H1 (cell line): ENCODE results near the gene DARS2. TPM values are rescaled to one million over a fixed set of nuclear protein-coding genes. Genes with fewer than 3 reads are reported as not detected.

Experiments used
- CTCF ChIA-PET: fragments of 300-600 bp; sonication (Branson Sonifier 250); formaldehyde crosslinking; loops from one replicate; lab custom pipeline; 2021; ENCODE audit not compliant: partially characterized antibody; lab: Charles Lee
- POLR2A ChIA-PET: fragments of 300-600 bp; sonication (Branson Sonifier 250); formaldehyde crosslinking; loops from one replicate; lab custom pipeline; 2021; ENCODE audit warnings: inconsistent platforms; ENCODE audit not compliant: partially characterized antibody; lab: Charles Lee
- DNase-seq, 2 experiments: peaks; one replicate each; pipeline versions ENCODE4 v3.0.0 to v3.0.0-alpha.2; 2010 to 2022; ENCODE audit warnings: low spot score in 2 of 2, low read depth in 1 of 2, mixed read lengths in 1 of 2
- FAIRE-seq: peaks from 2 replicates; lab custom pipeline; 2011; peaks lifted over from hg19 to GRCh38; lab: Jason Lieb, UNC
- H2AFZ ChIP-seq: 2 replicates; pipeline ENCODE4 v1.8.1; 2012; ENCODE audit warnings: low read length, inconsistent platforms
- H2AK5ac ChIP-seq: 2 replicates; pipeline ENCODE4 v1.6.1; 2013; ENCODE audit warnings: low read depth, low read length
- H2BK120ac ChIP-seq: replicated peaks from 2 replicates; pipeline ENCODE3; 2013; ENCODE audit warnings: low read depth, low read length, inconsistent platforms
- H2BK12ac ChIP-seq: 2 replicates; pipeline ENCODE4 v1.6.1; 2013; ENCODE audit warnings: low read depth, low read length
- H2BK15ac ChIP-seq: 2 replicates; pipeline ENCODE4 v1.6.1; 2013; ENCODE audit warnings: low read length
- H2BK20ac ChIP-seq: 2 replicates; pipeline ENCODE4 v1.6.1; 2013; ENCODE audit warnings: low read length
- H2BK5ac ChIP-seq: 2 replicates; pipeline ENCODE4 v1.6.1; 2013; ENCODE audit warnings: low read depth, low read length
- H3K14ac ChIP-seq: 2 replicates; pipeline ENCODE4 v1.6.1; 2013; ENCODE audit warnings: inconsistent platforms; ENCODE audit not compliant: insufficient read length
- H3K18ac ChIP-seq: 2 replicates; pipeline ENCODE4 v1.6.1; 2013; ENCODE audit warnings: low read length; ENCODE audit errors: extremely low read depth
- H3K23ac ChIP-seq: 2 replicates; pipeline ENCODE4 v1.6.1; 2013; ENCODE audit warnings: inconsistent platforms; ENCODE audit not compliant: insufficient read length
- H3K23me2 ChIP-seq: 2 replicates; pipeline ENCODE4 v1.6.1; 2013; ENCODE audit warnings: low read depth, low read length
- H3K27ac ChIP-seq: 2 replicates; pipeline ENCODE4 v1.6.1; 2011; ENCODE audit warnings: low read depth, low read length, inconsistent platforms
- H3K27me3 ChIP-seq, 4 experiments: replicated peaks in 1 of 4; 1 replicate in 1 of 4; 2 replicates in 3 of 4; pipeline versions ENCODE4 v1.6.1 to v1.8.1; 2011 to 2013; ENCODE audit warnings: low read length in 3 of 4, mild to moderate bottlenecking in 3 of 4, inconsistent platforms in 2 of 4, mixed read lengths in 2 of 4, moderate library complexity in 1 of 4; ENCODE audit not compliant: control insufficient read depth in 3 of 4, insufficient read depth in 3 of 4; ENCODE audit errors: extremely low read depth in 1 of 4
- H3K36me3 ChIP-seq, 4 experiments: 2 replicates each; pipeline versions ENCODE4 v1.6.1 to v1.8.1; 2011 to 2013; ENCODE audit warnings: mild to moderate bottlenecking in 4 of 4, low read length in 3 of 4, moderate library complexity in 2 of 4, control low read depth in 1 of 4, inconsistent platforms in 1 of 4; ENCODE audit not compliant: insufficient read depth in 4 of 4, control insufficient read depth in 2 of 4
- H3K4ac ChIP-seq: replicated peaks from 2 replicates; pipeline ENCODE3; 2013; ENCODE audit warnings: low read length, low read depth, mixed read lengths, inconsistent platforms; ENCODE audit not compliant: insufficient read length
- H3K4me1 ChIP-seq, 4 experiments: replicated peaks in 1 of 4; 1 replicate in 1 of 4; 2 replicates in 3 of 4; pipeline versions ENCODE4 v1.6.1 to v1.8.1; 2011 to 2013; ENCODE audit warnings: low read length in 3 of 4, inconsistent platforms in 2 of 4, mixed read lengths in 1 of 4; ENCODE audit not compliant: insufficient read depth in 4 of 4, control insufficient read depth in 3 of 4
- H3K4me2 ChIP-seq, 2 experiments: 2 replicates each; pipeline versions ENCODE4 v1.6.1 to v1.8.1; 2011 to 2013; ENCODE audit warnings: low read depth in 2 of 2, low read length in 2 of 2, control low read depth in 1 of 2, inconsistent platforms in 1 of 2, mild to moderate bottlenecking in 1 of 2; ENCODE audit not compliant: insufficient read depth in 1 of 2
- H3K4me3 ChIP-seq, 4 experiments: fragments of 200-600, 300-600 bp in 1 of 4; sonication (generic), shearing (Covaris generic), sonication (Bioruptor Twin) in 1 of 4; 2 replicates each; pipeline versions ENCODE4 v1.5.1 to v1.8.1; 2011 to 2016; ENCODE audit warnings: low read length in 4 of 4, low read depth in 3 of 4, control low read depth in 2 of 4, inconsistent platforms in 2 of 4, mild to moderate bottlenecking in 2 of 4, mixed read lengths in 1 of 4, moderate library complexity in 1 of 4; ENCODE audit not compliant: insufficient read depth in 2 of 4; ENCODE audit errors: extremely low read depth in 1 of 4
- H3K56ac ChIP-seq: replicated peaks from 2 replicates; pipeline ENCODE3; 2013; ENCODE audit warnings: low read depth, mild to moderate bottlenecking, mixed read lengths, low read length, inconsistent platforms; ENCODE audit not compliant: insufficient read length
- H3K79me1 ChIP-seq: 2 replicates; pipeline ENCODE4 v1.6.1; 2013; ENCODE audit warnings: low read depth, low read length, control low read depth
- H3K79me2 ChIP-seq, 2 experiments: 2 replicates each; pipeline versions ENCODE4 v1.6.1 to v1.8.1; 2012 to 2013; ENCODE audit warnings: low read length in 2 of 2, mild to moderate bottlenecking in 2 of 2, inconsistent platforms in 1 of 2; ENCODE audit not compliant: insufficient read depth in 2 of 2, control insufficient read depth in 1 of 2
- H3K9ac ChIP-seq, 4 experiments: replicated peaks in 1 of 4; 1 replicate in 1 of 4; 2 replicates in 3 of 4; pipeline versions ENCODE4 v1.6.1 to v1.8.1; 2011 to 2013; ENCODE audit warnings: low read depth in 3 of 4, low read length in 3 of 4, control low read depth in 2 of 4, mild to moderate bottlenecking in 2 of 4, moderate library complexity in 2 of 4, inconsistent platforms in 1 of 4; ENCODE audit errors: extremely low read depth in 1 of 4
- H3K9me3 ChIP-seq, 2 experiments: 2 replicates each; pipeline versions ENCODE4 v1.6.1 to v1.8.1; 2012 to 2013; ENCODE audit warnings: mild to moderate bottlenecking in 2 of 2, moderate library complexity in 2 of 2, control low read depth in 1 of 2, inconsistent platforms in 1 of 2, low read depth in 1 of 2, low read length in 1 of 2, mixed read lengths in 1 of 2; ENCODE audit not compliant: insufficient read depth in 2 of 2
- H4K20me1 ChIP-seq, 2 experiments: replicated peaks in 1 of 2; 2 replicates each; pipeline versions ENCODE3 to v1.8.1; 2011 to 2013; ENCODE audit warnings: inconsistent platforms in 2 of 2, low read length in 2 of 2, mild to moderate bottlenecking in 1 of 2; ENCODE audit not compliant: insufficient read depth in 2 of 2, control insufficient read depth in 1 of 2
- H4K5ac ChIP-seq: 2 replicates; pipeline ENCODE4 v1.6.1; 2013; ENCODE audit warnings: low read length, low read depth, mixed read lengths, inconsistent platforms; ENCODE audit not compliant: insufficient read length
- H4K8ac ChIP-seq: 2 replicates; pipeline ENCODE4 v1.8.0; 2013; ENCODE audit warnings: mild to moderate bottlenecking, moderate library complexity, low read length, inconsistent platforms; ENCODE audit not compliant: insufficient read depth; ENCODE audit errors: extremely low read depth
- H4K91ac ChIP-seq: replicated peaks from 2 replicates; pipeline ENCODE3; 2013; ENCODE audit warnings: low read length, mixed read lengths, inconsistent platforms; ENCODE audit not compliant: insufficient read length
- NANOG ChIP-seq: IDR thresholded peaks from 2 replicates; pipeline ENCODE4 v1.6.1; 2011; ENCODE audit warnings: low read length, low read depth, mild to moderate bottlenecking, inconsistent platforms; ENCODE audit not compliant: insufficient read depth, poor library complexity, severe bottlenecking
- TAF7 ChIP-seq: optimal IDR thresholded peaks from 2 replicates; pipeline ENCODE3; 2011; ENCODE audit warnings: low read depth, mild to moderate bottlenecking, inconsistent platforms, low read length, moderate library complexity, borderline replicate concordance
- WGBS, 2 experiments: shearing (Covaris generic) in 1 of 2; methylation state at CpG; one replicate each; pipeline versions ENCODE4 v1.1.6 to v1.1.7; 2013 to 2015; ENCODE audit warnings: low lambda C conversion rate in 2 of 2, mixed read lengths in 2 of 2, inconsistent platforms in 1 of 2, low coverage in 1 of 2, missing lambda C conversion rate in 1 of 2; ENCODE audit not compliant: insufficient replicate concordance in 2 of 2, insufficient coverage in 1 of 2, insufficient read length in 1 of 2; ENCODE audit errors: extremely low coverage in 1 of 2, missing lambda C conversion rate in 1 of 2; 5-methylcytosine and 5-hydroxymethylcytosine counted together
- polyA plus RNA-seq, 7 experiments: library from polyadenylated mRNA; depleted of rRNA in 3 of 7; stranded (reverse) in 5 of 7; unstranded in 2 of 7; fragments of >200 nt in 5 of 7; fragments of 200-250 nt in 2 of 7; gene quantifications; 1 replicate in 5 of 7; 2 replicates in 1 of 7; 4 replicates in 1 of 7; pipeline versions ENCODE4 v1.2.1 to v1.2.3, GENCODE V29; 2011 to 2013; ENCODE audit warnings: missing spikeins in 2 of 7, mixed read lengths in 2 of 7
- total RNA-seq: library from RNA; stranded (reverse); fragmentation: NEBNext Ultra II Directional; extraction: Animal tissue kit (Norgen Biotek cat#: 25700); gene quantifications from 2 replicates; pipeline ENCODE4 v1.2.1, GENCODE V29; 2021

DARS2 gene
- total and polyA plus RNA-seq, 2 of the 8 experiments (the other 6 are each of a cell fraction or from before 2014, with no cell fraction given), result 21.0 to 35.2 TPM

DNA sequence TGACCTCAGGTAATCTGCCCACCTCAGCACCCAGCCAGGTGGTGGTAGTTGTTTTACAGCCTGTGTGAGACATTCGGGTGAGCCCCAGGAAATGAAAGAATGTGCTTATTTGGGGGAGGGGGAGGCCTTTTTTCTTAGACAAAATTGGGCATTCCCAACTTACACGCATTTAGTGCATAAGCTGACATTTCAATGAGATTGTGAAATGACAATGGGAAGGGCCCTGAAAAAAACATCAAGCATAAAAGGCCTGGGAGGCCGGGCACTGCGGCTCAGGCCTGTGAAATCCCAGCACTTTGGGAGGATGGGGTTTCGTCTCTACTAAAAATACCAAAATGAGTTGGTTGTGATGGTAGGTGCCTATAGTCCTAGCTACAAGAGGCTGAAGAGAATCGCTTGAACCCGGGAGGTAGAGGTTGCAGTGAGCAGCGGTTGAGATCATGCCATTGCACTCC is 38.3 kb downstream of the DARS2 start:
- CTCF ChIA-PET, result interaction anchor here (1.3 kb wide), 1 partner anchor 432 kb away, joined by 3 read pairs; no protein-coding TSS in a partner anchor
- 48% methylated on average over 8 of the region's 8 CpGs; no CpG with 5 or more reads in 1 of the 2 experiments for WGBS, 2 experiments
- H3K9me3 ChIP-seq, result no peaks in the 10 kb centered on the region
- H3K4ac ChIP-seq, result no peak overlapping the region
- no peaks in the 10 kb centered on the region for H3K79me1 ChIP-seq
- peaks cover 25 to 60% (median 48%) of the 10 kb centered on the region in 4 experiments for H3K36me3 ChIP-seq
- H2BK5ac ChIP-seq, result peak overlapping the region; percentile 15
- H2BK120ac ChIP-seq, result no peak overlapping the region
- H3K27ac ChIP-seq, result no peak overlapping the region
- no peak for DNase-seq
- no peak overlapping the region for H4K8ac ChIP-seq
- H3K9ac ChIP-seq, result no peak overlapping the region
- no peak overlapping the region for H3K14ac ChIP-seq
- POLR2A ChIA-PET, result interaction anchor here (0.8 to 13.3 kb wide), 19 partner anchors 13 to 389 kb away, joined by 3 to 475 read pairs (median 4); partner anchors contain the start of genes CENPL, DARS2 and KLHL20
- no peak overlapping the region for H4K5ac ChIP-seq
- H3K4me3 ChIP-seq, result no peak overlapping the region
- H3K4me2 ChIP-seq, result no peak overlapping the region
- no peak overlapping the region for H3K23ac ChIP-seq
- no peak for FAIRE-seq
- H3K4me1 ChIP-seq, result peaks cover 2 to 10% (median 4%) of the 10 kb centered on the region in 4 experiments; a peak in 4 of 7 replicates
- H2AFZ ChIP-seq, result no peak overlapping the region
- H2BK15ac ChIP-seq, result no peak overlapping the region
- H2BK12ac ChIP-seq, result no peak overlapping the region
- H2AK5ac ChIP-seq, result no peak overlapping the region
- H4K91ac ChIP-seq, result no peak overlapping the region
- no peak overlapping the region for H3K56ac ChIP-seq
- peaks cover 0 to 32% of the 10 kb centered on the region in 2 experiments; a peak in 3 of 4 replicates for H3K79me2 ChIP-seq
- peaks cover 3% of the 10 kb centered on the region for H3K23me2 ChIP-seq
- peaks cover 7 to 11% of the 10 kb centered on the region in 2 experiments for H4K20me1 ChIP-seq
- H3K18ac ChIP-seq, result no peak overlapping the region
- no peak overlapping the region for H2BK20ac ChIP-seq
- no peaks in the 10 kb centered on the region for H3K27me3 ChIP-seq
- TF ChIP-seq TAF7 (peak; percentile 26), NANOG (no peak)
